Measurements from ENCODE around the gene MBD3L5. TPM values are rescaled to one million over a fixed set of nuclear protein-coding genes. Genes with fewer than 3 reads are reported as not detected.
"Not testable (repeated sequence)": the region's sequence is repeated elsewhere in the genome, so short reads cannot be mapped to it uniquely, and the experiment has no call there.

The MBD3L5 gene
- total RNA-seq (not detected), polyA plus RNA-seq (not detected)

DNA sequence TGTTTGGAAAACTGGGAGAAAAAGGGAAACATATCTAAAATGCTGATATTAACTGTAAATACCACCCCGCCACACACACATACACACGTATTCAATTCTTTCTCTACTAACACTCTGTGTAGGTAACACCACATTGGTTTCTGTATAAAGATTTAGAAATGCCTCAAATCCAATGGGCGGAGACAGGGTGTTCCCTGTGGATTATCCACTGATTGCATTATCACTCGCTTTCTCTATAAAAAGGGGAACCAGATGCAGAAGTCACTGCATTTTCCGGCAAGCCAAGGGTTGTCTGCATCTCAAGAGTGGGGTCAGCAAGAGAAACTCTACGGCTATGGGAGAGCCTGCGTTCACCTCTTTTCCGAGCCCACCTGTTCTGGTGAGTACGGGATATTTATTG is at the start of gene MBD3L5:
Gene MBD3L5 (plus strand): TSS at position 301 of the 400 bp plus-strand sequence. CDS start 34 bp downstream, at position 335.
- H3K4me1 ChIP-seq; H3K36me3 ChIP-seq; H3K27me3 ChIP-seq; H3K9me3 ChIP-seq; intact Hi-C loops (cut with DNase I); H3K27ac ChIP-seq; DNase-seq; H3K4me3 ChIP-seq: not testable (repeated sequence)
- no CpG with 5 or more reads among the region's 9 CpGs for WGBS, 2 donors

DNA sequence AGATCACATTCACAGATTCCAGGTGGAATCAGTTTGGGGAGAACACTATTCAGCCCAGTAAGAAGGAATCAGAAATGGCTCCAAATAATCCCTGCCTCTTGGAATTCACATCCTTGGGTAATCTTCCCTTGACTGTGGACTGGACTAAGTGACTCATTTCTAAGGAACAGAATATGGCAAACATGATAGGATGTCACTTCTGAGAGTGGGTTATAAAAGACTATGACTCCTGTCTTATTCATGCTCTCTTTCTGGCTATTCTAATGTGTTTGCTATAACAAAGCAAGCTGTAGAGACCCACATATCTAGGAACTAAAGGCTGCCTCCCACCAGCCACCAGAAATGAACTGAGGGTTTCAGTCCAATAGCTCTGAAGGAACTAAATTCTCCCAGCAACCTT is 46.9 kb upstream of the MBD3L5 start:
- H3K27me3 ChIP-seq = no peaks in the 10 kb centered on the region
- H3K4me1 ChIP-seq = no peaks in the 10 kb centered on the region
- intact Hi-C loops (cut with DNase I) = no loop called here
- no peak overlapping the region for H3K27ac ChIP-seq
- H3K36me3 ChIP-seq = no peaks in the 10 kb centered on the region
- TF ChIP-seq, protein P1, sequence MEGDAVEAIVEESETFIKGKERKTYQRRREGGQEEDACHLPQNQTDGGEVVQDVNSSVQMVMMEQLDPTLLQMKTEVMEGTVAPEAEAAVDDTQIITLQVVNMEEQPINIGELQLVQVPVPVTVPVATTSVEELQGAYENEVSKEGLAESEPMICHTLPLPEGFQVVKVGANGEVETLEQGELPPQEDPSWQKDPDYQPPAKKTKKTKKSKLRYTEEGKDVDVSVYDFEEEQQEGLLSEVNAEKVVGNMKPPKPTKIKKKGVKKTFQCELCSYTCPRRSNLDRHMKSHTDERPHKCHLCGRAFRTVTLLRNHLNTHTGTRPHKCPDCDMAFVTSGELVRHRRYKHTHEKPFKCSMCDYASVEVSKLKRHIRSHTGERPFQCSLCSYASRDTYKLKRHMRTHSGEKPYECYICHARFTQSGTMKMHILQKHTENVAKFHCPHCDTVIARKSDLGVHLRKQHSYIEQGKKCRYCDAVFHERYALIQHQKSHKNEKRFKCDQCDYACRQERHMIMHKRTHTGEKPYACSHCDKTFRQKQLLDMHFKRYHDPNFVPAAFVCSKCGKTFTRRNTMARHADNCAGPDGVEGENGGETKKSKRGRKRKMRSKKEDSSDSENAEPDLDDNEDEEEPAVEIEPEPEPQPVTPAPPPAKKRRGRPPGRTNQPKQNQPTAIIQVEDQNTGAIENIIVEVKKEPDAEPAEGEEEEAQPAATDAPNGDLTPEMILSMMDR (IDR thresholded peaks at IDR 0.05) = no peak
- TF ChIP-seq POLR2A (IDR thresholded peaks at IDR 0.05) (no peak), EP300 (IDR thresholded peaks at IDR 0.05) (no peak), POLR2AphosphoS5 (IDR thresholded peaks at IDR 0.05) (no peak)
- H3K9me3 ChIP-seq = peaks cover 0 to 16% (median 9%) of the 10 kb centered on the region in 4 donors
- no peak for DNase-seq
- H3K4me3 ChIP-seq = no peak overlapping the region

DNA sequence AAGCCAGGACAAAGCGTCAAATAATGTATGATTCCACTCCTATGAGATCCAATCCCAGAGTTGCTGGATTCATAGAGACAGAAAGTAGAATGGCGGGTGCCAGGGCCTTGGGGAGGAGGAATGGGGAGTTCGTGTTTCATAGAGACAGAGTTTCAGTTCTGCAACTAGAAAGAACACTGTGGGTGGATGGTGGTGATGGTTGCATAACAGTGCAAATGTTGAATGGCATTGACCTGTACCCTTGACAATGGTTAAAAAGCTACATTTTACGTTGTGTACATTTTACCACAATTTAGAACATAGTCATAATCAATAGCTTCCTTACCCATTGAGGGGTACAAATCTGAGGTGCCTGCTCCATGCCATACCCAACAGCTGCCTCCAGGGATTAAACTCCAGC is 42.5 kb upstream of the MBD3L5 start:
- Histone ChIP-seq H3K4me3 (no peak overlapping the region), H3K4me1 (no peaks in the 10 kb centered on the region), H3K9me3 (peaks cover 0 to 16% (median 9%) of the 10 kb centered on the region in 4 donors), H3K27me3 (no peaks in the 10 kb centered on the region), H3K27ac (no peak overlapping the region), H3K36me3 (no peaks in the 10 kb centered on the region)
- TF ChIP-seq EP300 (IDR thresholded peaks at IDR 0.05) (no peak), POLR2A (IDR thresholded peaks at IDR 0.05) (no peak), POLR2AphosphoS5 (IDR thresholded peaks at IDR 0.05) (no peak)
- TF ChIP-seq, protein P1 (IDR thresholded peaks at IDR 0.05) = no peak
- DNase-seq = no peak
- intact Hi-C loops (cut with DNase I) = no loop called here
- 53 to 56% methylated on average over 4 of the region's 4 CpGs for WGBS, 2 donors

DNA sequence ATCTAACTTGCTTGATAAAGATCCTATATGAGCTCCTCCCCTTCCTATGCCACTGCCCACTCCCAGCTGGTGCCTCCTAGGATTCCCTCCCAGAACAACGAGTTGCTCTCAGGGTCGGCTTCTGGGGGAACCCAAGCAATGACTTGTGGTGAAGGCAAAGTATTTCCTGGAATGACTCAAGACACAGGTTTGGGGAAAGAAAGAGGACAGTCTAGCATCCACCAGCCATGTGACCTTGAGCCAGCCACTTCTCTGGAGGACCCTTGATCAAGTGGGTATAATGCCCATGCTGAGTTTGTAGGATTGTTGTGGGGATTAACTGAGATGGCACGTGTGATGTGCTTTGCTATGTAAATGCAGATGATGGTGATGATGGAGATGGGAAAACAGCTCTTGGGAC is 42.1 kb upstream of the MBD3L5 start:
- H3K36me3 ChIP-seq = no peaks in the 10 kb centered on the region
- H3K27me3 ChIP-seq = no peaks in the 10 kb centered on the region
- TF ChIP-seq, protein P1 (IDR thresholded peaks at IDR 0.05) = no peak
- TF ChIP-seq EP300 (IDR thresholded peaks at IDR 0.05) (no peak), POLR2A (IDR thresholded peaks at IDR 0.05) (no peak), POLR2AphosphoS5 (IDR thresholded peaks at IDR 0.05) (no peak)
- no peaks in the 10 kb centered on the region for H3K4me1 ChIP-seq
- H3K4me3 ChIP-seq = no peak overlapping the region
- no peak for DNase-seq
- no peak overlapping the region for H3K27ac ChIP-seq
- intact Hi-C loops (cut with DNase I) = no loop called here
- 48 to 59% methylated on average over 3 of the region's 3 CpGs for WGBS, 2 donors
- peaks cover 0 to 14% (median 8%) of the 10 kb centered on the region in 4 donors for H3K9me3 ChIP-seq

DNA sequence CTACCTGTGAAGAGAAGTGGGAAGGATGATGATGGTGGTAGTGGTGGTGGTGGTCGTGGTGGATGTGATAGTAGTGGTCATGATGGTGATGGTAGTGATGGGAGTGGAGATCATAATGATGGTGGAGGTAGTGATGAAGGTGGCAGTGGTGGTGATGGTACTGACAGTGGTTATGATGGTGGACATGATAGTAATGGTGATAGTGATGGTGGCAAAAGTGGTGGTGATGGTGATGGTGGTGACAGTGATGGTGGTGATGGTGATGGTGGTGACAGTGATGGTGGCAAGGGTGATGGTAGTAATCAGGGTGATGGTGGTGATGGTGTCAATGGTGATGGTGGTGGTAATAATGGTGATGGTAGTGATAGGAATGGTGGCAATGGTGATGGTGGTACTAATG is 35.3 kb upstream of the MBD3L5 start:
- TF ChIP-seq POLR2AphosphoS5 (IDR thresholded peaks at IDR 0.05) (no peak), POLR2A (IDR thresholded peaks at IDR 0.05) (no peak), EP300 (IDR thresholded peaks at IDR 0.05) (no peak)
- TF ChIP-seq, protein P1 (IDR thresholded peaks at IDR 0.05) = no peak
- Histone ChIP-seq H3K27ac (no peak overlapping the region), H3K27me3 (no peaks in the 10 kb centered on the region), H3K4me3 (no peak overlapping the region), H3K4me1 (no peaks in the 10 kb centered on the region), H3K9me3 (no peaks in the 10 kb centered on the region), H3K36me3 (no peaks in the 10 kb centered on the region)
- intact Hi-C loops (cut with DNase I) = no loop called here
- no peak for DNase-seq
- 59 to 77% methylated on average over 1 of the region's 1 CpG for WGBS, 2 donors
